Lung (tissue), 12 donors: ENCODE data around the gene ITM2A. TPM values are rescaled to one million over a fixed set of nuclear protein-coding genes. Genes with fewer than 3 reads are reported as not detected.

Source experiments
- ATAC-seq: fragments of 200-7000 bp; cut with Tn5 transposase; one replicate; pipeline ENCODE4 v1.9.1; 2020; ENCODE audit warnings: moderate number of reproducible peaks; ENCODE audit not compliant: insufficient read depth, low FRiP score
- DNase-seq, 3 donors: peaks; one replicate each; pipeline ENCODE4 v3.0.0-alpha.2; 2013 to 2017
- H3K27ac ChIP-seq, 2 donors: one replicate each; pipeline ENCODE4 v1.5.1; 2013; ENCODE audit warnings: mild to moderate bottlenecking in 2 of 2, moderate library complexity in 2 of 2, control low read depth in 1 of 2, inconsistent platforms in 1 of 2, low read depth in 1 of 2, low read length in 1 of 2
- H3K27me3 ChIP-seq, 3 donors: one replicate each; pipeline ENCODE4 v1.5.1; 2013; ENCODE audit warnings: low read length in 2 of 3; ENCODE audit not compliant: control insufficient read depth in 3 of 3, insufficient read depth in 3 of 3
- H3K36me3 ChIP-seq, 4 donors: one replicate each; pipeline ENCODE4 v1.5.1; 2013; ENCODE audit warnings: low read length in 4 of 4, mild to moderate bottlenecking in 1 of 4, moderate library complexity in 1 of 4; ENCODE audit not compliant: control insufficient read depth in 4 of 4, insufficient read depth in 4 of 4
- H3K4me1 ChIP-seq, 5 donors: one replicate each; pipeline ENCODE4 v1.5.1; 2013; ENCODE audit warnings: low read length in 5 of 5, mild to moderate bottlenecking in 2 of 5, moderate library complexity in 1 of 5; ENCODE audit not compliant: control insufficient read depth in 5 of 5, insufficient read depth in 5 of 5
- H3K4me3 ChIP-seq: one replicate; pipeline ENCODE4 v1.5.1; 2013; ENCODE audit warnings: mild to moderate bottlenecking, control low read depth, moderate library complexity
- H3K9ac ChIP-seq, 2 donors: one replicate each; pipeline ENCODE4 v1.5.1; 2013; ENCODE audit warnings: low read length in 2 of 2, control low read depth in 1 of 2; ENCODE audit not compliant: insufficient read depth in 1 of 2
- H3K9me3 ChIP-seq, 4 donors: one replicate each; pipeline ENCODE4 v1.5.1; 2013; ENCODE audit warnings: low read length in 3 of 4, mild to moderate bottlenecking in 1 of 4, moderate library complexity in 1 of 4; ENCODE audit not compliant: control insufficient read depth in 4 of 4, insufficient read depth in 3 of 4
- WGBS, 2 donors: extraction: QIAGEN DNeasy Blood & Tissue Kit; methylation state at CpG; one replicate each; pipeline ENCODE4 v1.1.7; 2013; 5-methylcytosine and 5-hydroxymethylcytosine counted together
- polyA plus RNA-seq, 2 donors: library from polyadenylated mRNA; stranded (reverse); fragments of 200-250 nt; gene quantifications; one replicate each; pipeline ENCODE4 v1.2.1, GENCODE V29; 2013
- total RNA-seq, 2 donors: library from RNA; depleted of rRNA in 1 of 2; stranded (reverse); fragments of >200 nt in 1 of 2; gene quantifications; one replicate each; pipeline ENCODE4 v1.2.1, GENCODE V29; 2014 to 2021
- TF ChIP-seq, protein P1 (sequence below): IDR thresholded peaks from 2 replicates; pipeline ENCODE4 v1.5.1; 2012; ENCODE audit warnings: mild to moderate bottlenecking; ENCODE audit errors: control extremely low read depth, extremely low read depth
- donor health status: control.
- donor health status: control.
- donor health status: Bipolar disorder and iron deficiency.
- donor health status: healthy.
- donor health status: DM: yes; HTN: yes; CAD: no.

ITM2A gene
- total and polyA plus RNA-seq, 4 donors = 7.1 to 125 (median 27.9) TPM

DNA sequence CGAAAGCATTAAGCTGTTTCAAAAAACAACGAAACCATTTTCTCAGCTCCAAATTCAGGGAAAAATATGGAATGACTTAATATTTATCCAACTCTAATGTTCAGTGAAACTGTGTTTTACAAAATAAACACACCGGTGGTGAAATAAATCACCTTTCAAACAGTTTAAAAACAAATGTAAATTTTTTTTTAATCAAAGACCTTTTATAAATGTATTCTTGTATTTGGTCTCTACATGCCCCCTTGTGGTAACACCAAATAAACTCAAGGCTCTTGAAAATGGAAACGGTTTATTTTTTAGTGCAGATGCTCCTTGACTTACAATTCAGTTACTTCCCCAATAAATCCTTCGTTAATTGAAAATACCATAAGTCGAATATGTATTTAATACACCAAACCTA is 45.8 kb upstream of the ITM2A start:
- Histone ChIP-seq H3K9ac (no peak overlapping the region), H3K4me1 (no peaks in the 10 kb centered on the region), H3K27ac (no peak overlapping the region), H3K27me3 (no peaks in the 10 kb centered on the region), H3K36me3 (no peaks in the 10 kb centered on the region), H3K4me3 (no peak overlapping the region), H3K9me3 (no peaks in the 10 kb centered on the region)
- WGBS, 2 donors = 23 to 25% methylated on average over 6 of the region's 6 CpGs
- ATAC-seq (no peak), DNase-seq (peak in 2 of 3 donors; percentile 0 to 14)
- TF ChIP-seq, protein P1, sequence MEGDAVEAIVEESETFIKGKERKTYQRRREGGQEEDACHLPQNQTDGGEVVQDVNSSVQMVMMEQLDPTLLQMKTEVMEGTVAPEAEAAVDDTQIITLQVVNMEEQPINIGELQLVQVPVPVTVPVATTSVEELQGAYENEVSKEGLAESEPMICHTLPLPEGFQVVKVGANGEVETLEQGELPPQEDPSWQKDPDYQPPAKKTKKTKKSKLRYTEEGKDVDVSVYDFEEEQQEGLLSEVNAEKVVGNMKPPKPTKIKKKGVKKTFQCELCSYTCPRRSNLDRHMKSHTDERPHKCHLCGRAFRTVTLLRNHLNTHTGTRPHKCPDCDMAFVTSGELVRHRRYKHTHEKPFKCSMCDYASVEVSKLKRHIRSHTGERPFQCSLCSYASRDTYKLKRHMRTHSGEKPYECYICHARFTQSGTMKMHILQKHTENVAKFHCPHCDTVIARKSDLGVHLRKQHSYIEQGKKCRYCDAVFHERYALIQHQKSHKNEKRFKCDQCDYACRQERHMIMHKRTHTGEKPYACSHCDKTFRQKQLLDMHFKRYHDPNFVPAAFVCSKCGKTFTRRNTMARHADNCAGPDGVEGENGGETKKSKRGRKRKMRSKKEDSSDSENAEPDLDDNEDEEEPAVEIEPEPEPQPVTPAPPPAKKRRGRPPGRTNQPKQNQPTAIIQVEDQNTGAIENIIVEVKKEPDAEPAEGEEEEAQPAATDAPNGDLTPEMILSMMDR = no peak

DNA sequence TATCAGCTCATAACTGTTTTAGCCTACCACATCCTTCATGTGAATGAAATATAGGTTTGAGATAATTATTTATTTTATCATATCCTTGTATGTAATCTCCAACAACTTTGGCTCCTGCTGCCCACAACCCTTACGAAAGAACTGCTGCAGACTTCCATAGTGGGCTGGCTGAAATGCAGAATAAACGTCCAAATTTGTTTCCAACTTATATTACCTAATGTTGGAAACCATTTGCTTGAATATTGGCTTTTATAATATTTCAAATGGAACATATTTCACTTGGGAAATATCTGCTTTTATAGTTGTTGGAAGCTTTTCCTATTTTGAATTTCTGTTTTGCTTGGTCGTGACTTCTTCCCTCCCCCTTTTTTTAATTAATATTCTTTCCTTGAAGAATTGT is 45.0 kb upstream of the ITM2A start:
- Histone ChIP-seq H3K9me3 (no peaks in the 10 kb centered on the region), H3K27ac (no peak overlapping the region), H3K9ac (no peak overlapping the region), H3K4me1 (no peaks in the 10 kb centered on the region), H3K27me3 (no peaks in the 10 kb centered on the region), H3K4me3 (no peak overlapping the region), H3K36me3 (no peaks in the 10 kb centered on the region)
- DNase-seq (no peak), ATAC-seq (no peak)
- WGBS, 2 donors = 40 to 44% methylated on average over 3 of the region's 3 CpGs
- TF ChIP-seq, protein P1 = no peak

DNA sequence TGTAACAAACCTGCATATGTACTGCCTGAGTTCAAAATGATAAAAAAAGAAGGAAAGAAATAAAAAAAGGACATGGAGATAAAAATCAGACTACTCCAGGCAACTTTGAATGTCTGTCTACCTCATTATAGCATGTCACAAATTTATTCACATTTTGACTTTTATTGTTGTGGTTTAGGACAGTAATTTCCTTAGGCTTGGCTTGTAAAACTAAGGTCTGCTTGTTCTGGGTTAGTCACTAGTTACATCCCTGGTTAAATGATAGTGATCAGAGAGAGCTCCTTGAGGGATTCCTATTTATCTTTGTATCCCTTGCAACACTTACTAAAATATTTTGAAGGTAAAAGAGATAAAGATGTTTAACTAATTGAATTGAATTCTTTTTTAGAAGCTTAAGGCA is 42.5 kb upstream of the ITM2A start:
- no peaks in the 10 kb centered on the region for H3K27me3 ChIP-seq
- H3K9me3 ChIP-seq = peaks cover 0 to 2% (median 0%) of the 10 kb centered on the region in 4 donors
- H3K9ac ChIP-seq = no peak overlapping the region
- no peaks in the 10 kb centered on the region for H3K36me3 ChIP-seq
- H3K4me1 ChIP-seq = no peaks in the 10 kb centered on the region
- no peak overlapping the region for H3K4me3 ChIP-seq
- DNase-seq (no peak), ATAC-seq (no peak)
- H3K27ac ChIP-seq = no peak overlapping the region
- TF ChIP-seq, protein P1 = no peak

DNA sequence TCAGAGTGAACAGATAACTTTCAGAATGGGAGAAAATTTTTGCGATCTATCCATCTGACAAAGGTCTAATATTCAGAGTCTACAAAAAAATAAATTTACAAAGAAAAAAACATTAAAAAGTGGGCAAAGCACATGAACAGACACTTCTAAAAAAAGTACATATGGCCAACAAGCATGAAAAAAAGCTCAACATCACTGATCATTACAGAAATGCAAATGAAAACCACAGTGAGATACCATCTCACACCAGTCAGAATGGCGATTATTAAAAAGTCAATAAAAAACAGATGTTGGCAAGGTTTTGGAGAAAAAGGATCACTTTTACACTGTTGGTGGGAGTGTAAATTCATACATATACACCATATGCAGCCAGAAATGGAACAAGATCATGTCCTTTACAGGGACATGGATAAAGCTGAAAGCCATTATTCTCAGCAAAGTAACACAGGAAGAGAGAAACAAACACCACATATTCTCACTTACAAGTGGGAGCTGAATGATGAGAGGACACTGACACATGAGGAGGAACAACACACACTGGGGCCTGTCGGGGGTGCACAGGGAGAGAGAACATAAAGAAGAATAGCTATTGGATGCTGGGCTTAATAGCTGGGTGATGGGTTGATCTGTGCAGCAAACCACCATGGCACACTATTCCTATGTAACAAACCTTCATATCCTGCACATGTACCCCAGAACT is 41.6 kb upstream of the ITM2A start:
- 75 to 84% methylated on average over 3 of the region's 3 CpGs for WGBS, 2 donors

More for the DNA sequence above, 41.6 kb upstream of the ITM2A start:
- Histone ChIP-seq H3K27ac (no peak overlapping the region), H3K9ac (no peak overlapping the region), H3K9me3 (peaks cover 0 to 5% (median under 1%) of the 10 kb centered on the region in 4 donors), H3K36me3 (no peaks in the 10 kb centered on the region), H3K27me3 (no peaks in the 10 kb centered on the region), H3K4me1 (no peaks in the 10 kb centered on the region), H3K4me3 (no peak overlapping the region)
- TF ChIP-seq, protein P1 = no peak
- no peak for ATAC-seq
- no peak for DNase-seq
